ENCODE results near the gene RNASE3. TPM values are rescaled to one million over a fixed set of nuclear protein-coding genes. Genes with fewer than 3 reads are reported as not detected.
"Not testable (repeated sequence)": the region's sequence is repeated elsewhere in the genome, so short reads cannot be mapped to it uniquely, and the experiment has no call there.

Gene RNASE3
- total and polyA plus RNA-seq, 2 experiments from 2014 or later, result not detected

- H3K9me3 ChIP-seq (ENCODE audit: low read depth), result no peaks in the 10 kb centered on the region
- no peak overlapping the region for H3K27ac ChIP-seq
- DNase-seq (ENCODE audit: low read depth in 1 of 2, low spot score in 1 of 2), result peak in 1 of 2 donors; percentile 7
- no peak overlapping the region for H3K4me3 ChIP-seq
- no peaks in the 10 kb centered on the region for H3K4me1 ChIP-seq (ENCODE audit: low read depth)
- H3K27me3 ChIP-seq, result no peaks in the 10 kb centered on the region
- H3K36me3 ChIP-seq, result no peaks in the 10 kb centered on the region
- TF ChIP-seq, protein P1, sequence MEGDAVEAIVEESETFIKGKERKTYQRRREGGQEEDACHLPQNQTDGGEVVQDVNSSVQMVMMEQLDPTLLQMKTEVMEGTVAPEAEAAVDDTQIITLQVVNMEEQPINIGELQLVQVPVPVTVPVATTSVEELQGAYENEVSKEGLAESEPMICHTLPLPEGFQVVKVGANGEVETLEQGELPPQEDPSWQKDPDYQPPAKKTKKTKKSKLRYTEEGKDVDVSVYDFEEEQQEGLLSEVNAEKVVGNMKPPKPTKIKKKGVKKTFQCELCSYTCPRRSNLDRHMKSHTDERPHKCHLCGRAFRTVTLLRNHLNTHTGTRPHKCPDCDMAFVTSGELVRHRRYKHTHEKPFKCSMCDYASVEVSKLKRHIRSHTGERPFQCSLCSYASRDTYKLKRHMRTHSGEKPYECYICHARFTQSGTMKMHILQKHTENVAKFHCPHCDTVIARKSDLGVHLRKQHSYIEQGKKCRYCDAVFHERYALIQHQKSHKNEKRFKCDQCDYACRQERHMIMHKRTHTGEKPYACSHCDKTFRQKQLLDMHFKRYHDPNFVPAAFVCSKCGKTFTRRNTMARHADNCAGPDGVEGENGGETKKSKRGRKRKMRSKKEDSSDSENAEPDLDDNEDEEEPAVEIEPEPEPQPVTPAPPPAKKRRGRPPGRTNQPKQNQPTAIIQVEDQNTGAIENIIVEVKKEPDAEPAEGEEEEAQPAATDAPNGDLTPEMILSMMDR (IDR thresholded peaks at IDR 0.05; ENCODE audit: low read depth, low read length), result no peak
Measured at GRCh38 chr14:20904393-20905029, 13.3 kb downstream of the RNASE3 start.

DNA sequence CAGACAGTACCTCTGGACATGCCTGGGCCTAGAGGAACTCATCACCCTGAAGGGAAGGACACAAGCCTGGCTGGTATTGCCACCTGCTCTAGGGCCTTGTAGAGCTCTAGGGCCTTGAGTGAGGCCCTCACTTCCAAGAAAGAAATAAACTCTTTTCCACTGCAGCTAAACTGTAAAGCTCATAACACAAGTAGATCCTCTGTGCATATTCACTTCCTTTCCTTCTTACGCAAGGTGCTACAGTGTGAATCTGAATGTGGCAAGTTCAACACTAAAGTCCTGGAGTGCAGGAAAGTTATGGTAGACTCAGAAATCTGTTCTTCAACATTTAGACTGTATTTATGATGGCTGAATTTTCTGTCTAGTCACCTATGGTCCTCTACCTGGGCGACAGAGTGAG, 14.5 kb downstream of the RNASE3 start:
- Histone ChIP-seq H3K9me3 (ENCODE audit: low read depth) (no peaks in the 10 kb centered on the region), H3K27me3 (no peaks in the 10 kb centered on the region), H3K4me1 (ENCODE audit: low read depth) (no peaks in the 10 kb centered on the region), H3K36me3 (no peaks in the 10 kb centered on the region), H3K4me3 (no peak overlapping the region), H3K27ac (no peak overlapping the region)
- TF ChIP-seq, protein P1 (IDR thresholded peaks at IDR 0.05; ENCODE audit: low read depth, low read length), result no peak
- no peak for DNase-seq (ENCODE audit: low read depth in 1 of 2, low spot score in 1 of 2)

GRCh38 chr14:20907214-20907613, 16.0 kb downstream of the RNASE3 start:
- no peaks in the 10 kb centered on the region for H3K9me3 ChIP-seq (ENCODE audit: low read depth)
- H3K27me3 ChIP-seq, result no peaks in the 10 kb centered on the region
- no peak overlapping the region for H3K4me3 ChIP-seq
- TF ChIP-seq, protein P1 (IDR thresholded peaks at IDR 0.05; ENCODE audit: low read depth, low read length), result no peak
- no peak overlapping the region for H3K27ac ChIP-seq
- H3K36me3 ChIP-seq, result no peaks in the 10 kb centered on the region
- DNase-seq (ENCODE audit: low read depth in 1 of 2, low spot score in 1 of 2), result no peak
- no peaks in the 10 kb centered on the region for H3K4me1 ChIP-seq (ENCODE audit: low read depth)

DNA sequence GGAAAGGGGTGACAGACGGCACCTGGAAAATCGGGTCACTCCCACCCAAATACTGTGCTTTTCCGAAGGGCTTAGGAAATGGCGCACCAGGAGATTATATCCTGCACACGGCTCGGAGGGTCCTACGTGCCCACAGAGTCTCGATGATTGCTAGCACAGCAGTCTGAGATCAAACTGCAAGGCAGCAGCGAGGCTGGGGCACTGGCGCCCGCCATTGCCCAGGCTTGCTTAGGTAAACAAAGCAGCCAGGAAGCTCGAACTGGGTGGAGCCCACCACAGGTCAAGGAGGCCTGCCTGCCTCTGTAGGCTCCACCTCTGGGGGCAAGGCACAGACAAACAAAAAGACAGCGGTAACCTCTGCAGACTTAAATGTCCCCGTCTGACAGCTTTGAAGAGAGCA, 19.6 kb downstream of the RNASE3 start:
- not testable (repeated sequence) for H3K36me3 ChIP-seq

GRCh38 chr14:20919038-20919756, 28.0 kb downstream of the RNASE3 start:
- not testable (repeated sequence) for H3K27me3 ChIP-seq; H3K27ac ChIP-seq; H3K9me3 ChIP-seq (ENCODE audit: low read depth); H3K36me3 ChIP-seq; H3K4me1 ChIP-seq (ENCODE audit: low read depth); H3K4me3 ChIP-seq
- DNase-seq (ENCODE audit: low read depth in 1 of 2, low spot score in 1 of 2), result peak in 1 of 2 donors; percentile 41

More for the DNA sequence above, 19.6 kb downstream of the RNASE3 start:
- H3K4me3 ChIP-seq; H3K4me1 ChIP-seq (ENCODE audit: low read depth); H3K27me3 ChIP-seq; H3K9me3 ChIP-seq (ENCODE audit: low read depth); H3K27ac ChIP-seq; DNase-seq (ENCODE audit: low read depth in 1 of 2, low spot score in 1 of 2): not testable (repeated sequence)

GRCh38 chr14:20923766-20924297, 32.6 kb downstream of the RNASE3 start:
- DNase-seq (ENCODE audit: low read depth in 1 of 2, low spot score in 1 of 2), result peak in 1 of 2 donors; percentile 5
- not testable (repeated sequence) for H3K27ac ChIP-seq; H3K4me1 ChIP-seq (ENCODE audit: low read depth); H3K27me3 ChIP-seq; H3K36me3 ChIP-seq; H3K4me3 ChIP-seq; H3K9me3 ChIP-seq (ENCODE audit: low read depth)

- Histone ChIP-seq H3K4me3 (no peak overlapping the region), H3K36me3 (no peaks in the 10 kb centered on the region), H3K27ac (no peak overlapping the region), H3K27me3 (no peaks in the 10 kb centered on the region), H3K4me1 (ENCODE audit: low read depth) (no peaks in the 10 kb centered on the region), H3K9me3 (ENCODE audit: low read depth) (no peaks in the 10 kb centered on the region)
- TF ChIP-seq, protein P1 (IDR thresholded peaks at IDR 0.05; ENCODE audit: low read depth, low read length), result peak; percentile 69
- DNase-seq (ENCODE audit: low read depth in 1 of 2, low spot score in 1 of 2), result peak; percentile 38 to 44
Measured at GRCh38 chr14:20934148-20934762, 43.1 kb downstream of the RNASE3 start.
